GM19395 (cell line): ENCODE measurements around the gene CUL5.
"Not testable (repeated sequence)": the region's sequence is repeated elsewhere in the genome, so short reads cannot be mapped to it uniquely, and the experiment has no call there.

Experiments
- ATAC-seq: cut with Tn5 transposase; IDR thresholded peaks from one replicate; pipeline ENCODE4 v1.9.1; 2021; ENCODE audit warnings: mild to moderate bottlenecking, moderate library complexity; ENCODE audit not compliant: unreplicated experiment

CUL5 gene

GRCh38 chr11:108019870-108020540 is 11.3 kb downstream of the CUL5 start:
- no peak for ATAC-seq

- peak; percentile 98 for ATAC-seq
Observed at GRCh38 chr11:108025387-108026080, 16.8 kb downstream of the CUL5 start.

GRCh38 chr11:108027057-108027456 is 18.4 kb downstream of the CUL5 start:
- ATAC-seq = no peak

GRCh38 chr11:108028822-108029441 is 20.2 kb downstream of the CUL5 start:
- not testable (repeated sequence) for ATAC-seq

- not testable (repeated sequence) for ATAC-seq
Observed at GRCh38 chr11:108031604-108032003, 22.9 kb downstream of the CUL5 start.

GRCh38 chr11:108032800-108033199 is 24.1 kb downstream of the CUL5 start:
- ATAC-seq = no peak

- ATAC-seq = no peak
Observed at GRCh38 chr11:108034034-108034433, 25.3 kb downstream of the CUL5 start.

- no peak for ATAC-seq
Observed at GRCh38 chr11:108034952-108035351, 26.3 kb downstream of the CUL5 start.

GRCh38 chr11:108035690-108036089 is 27.0 kb downstream of the CUL5 start:
- no peak for ATAC-seq

GRCh38 chr11:108037211-108037610 is 28.5 kb downstream of the CUL5 start:
- no peak for ATAC-seq

- ATAC-seq = no peak
Observed at GRCh38 chr11:108037636-108038035, 28.9 kb downstream of the CUL5 start.

- no peak for ATAC-seq
Observed at GRCh38 chr11:108048269-108048668, 39.6 kb downstream of the CUL5 start.

GRCh38 chr11:108062336-108062735 is 53.6 kb downstream of the CUL5 start:
- ATAC-seq = no peak

GRCh38 chr11:108063410-108063809 is 54.7 kb downstream of the CUL5 start:
- ATAC-seq = no peak

GRCh38 chr11:108069947-108070346 is 61.2 kb downstream of the CUL5 start:
- peak; percentile 75 for ATAC-seq

GRCh38 chr11:108084811-108085210 is 76.1 kb downstream of the CUL5 start:
- no peak for ATAC-seq

- ATAC-seq = no peak
Observed at GRCh38 chr11:108085672-108086071, 77.0 kb downstream of the CUL5 start.

- ATAC-seq = no peak
Observed at GRCh38 chr11:108092134-108092533, 83.4 kb downstream of the CUL5 start.

- ATAC-seq = no peak
Observed at GRCh38 chr11:108093128-108093904, 84.6 kb downstream of the CUL5 start.

GRCh38 chr11:108097179-108097578 is 88.5 kb downstream of the CUL5 start:
- no peak for ATAC-seq

- no peak for ATAC-seq
Observed at GRCh38 chr11:108101090-108101775, 92.5 kb downstream of the CUL5 start.
